K562 treated with DMSO at 1 percent for 4 hours (cell line): ENCODE data around the gene C1orf52. TPM values are rescaled to one million over a fixed set of nuclear protein-coding genes. Genes with fewer than 3 reads are reported as not detected.

Experiments used
- total RNA-seq: library from RNA; unstranded; fragments of 300-600 nt; gene quantifications from 2 replicates; pipeline ENCODE4 v1.2.3, GENCODE V29; 2022; ENCODE audit not compliant: insufficient read depth

Gene C1orf52
- 23.4 and 29.1 TPM in 2 replicates for total RNA-seq

DNA sequence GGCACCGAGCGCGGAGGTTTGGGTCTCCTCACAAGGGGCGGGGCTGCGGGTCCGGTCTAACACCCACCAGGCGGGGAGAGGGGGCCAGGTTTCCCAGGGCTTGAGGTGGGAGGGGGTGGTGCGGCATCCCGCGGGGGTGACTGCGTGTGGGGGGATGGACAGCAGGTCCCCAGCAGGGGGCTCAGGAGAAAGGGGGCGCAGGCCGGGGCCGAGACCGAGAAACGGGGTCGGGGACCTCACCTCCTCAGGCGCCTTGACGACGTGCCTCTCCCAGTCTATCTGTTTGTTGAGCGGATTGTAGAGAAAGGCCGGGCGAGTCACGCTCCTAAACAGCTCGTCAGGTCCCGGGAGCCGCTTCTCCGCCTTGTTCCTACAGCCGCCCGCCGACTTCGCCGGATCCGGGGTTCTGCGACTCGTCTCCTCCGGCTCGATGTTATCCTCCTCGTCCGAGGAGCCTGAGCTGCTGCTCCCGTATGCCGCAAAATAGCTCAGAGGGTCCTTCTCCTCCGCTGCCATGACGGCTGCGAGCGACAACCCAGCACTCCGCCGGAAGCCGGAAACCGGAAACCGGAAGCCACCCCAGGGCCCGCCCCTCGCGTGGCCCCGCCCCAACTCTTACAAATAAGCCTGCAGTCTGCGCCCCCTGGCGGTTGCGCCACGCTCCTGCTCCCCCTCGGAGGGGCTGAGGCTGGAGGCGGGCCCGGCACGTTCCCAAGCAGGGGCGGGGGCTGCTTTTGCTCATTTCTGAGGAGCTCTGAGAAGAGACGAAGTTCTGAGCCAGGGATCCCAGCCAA is at the start of gene C1orf52:
Gene C1orf52 (minus strand): TSS at position 545 of the 794 bp plus-strand sequence. CDS start 29 bp downstream, at position 516.

DNA sequence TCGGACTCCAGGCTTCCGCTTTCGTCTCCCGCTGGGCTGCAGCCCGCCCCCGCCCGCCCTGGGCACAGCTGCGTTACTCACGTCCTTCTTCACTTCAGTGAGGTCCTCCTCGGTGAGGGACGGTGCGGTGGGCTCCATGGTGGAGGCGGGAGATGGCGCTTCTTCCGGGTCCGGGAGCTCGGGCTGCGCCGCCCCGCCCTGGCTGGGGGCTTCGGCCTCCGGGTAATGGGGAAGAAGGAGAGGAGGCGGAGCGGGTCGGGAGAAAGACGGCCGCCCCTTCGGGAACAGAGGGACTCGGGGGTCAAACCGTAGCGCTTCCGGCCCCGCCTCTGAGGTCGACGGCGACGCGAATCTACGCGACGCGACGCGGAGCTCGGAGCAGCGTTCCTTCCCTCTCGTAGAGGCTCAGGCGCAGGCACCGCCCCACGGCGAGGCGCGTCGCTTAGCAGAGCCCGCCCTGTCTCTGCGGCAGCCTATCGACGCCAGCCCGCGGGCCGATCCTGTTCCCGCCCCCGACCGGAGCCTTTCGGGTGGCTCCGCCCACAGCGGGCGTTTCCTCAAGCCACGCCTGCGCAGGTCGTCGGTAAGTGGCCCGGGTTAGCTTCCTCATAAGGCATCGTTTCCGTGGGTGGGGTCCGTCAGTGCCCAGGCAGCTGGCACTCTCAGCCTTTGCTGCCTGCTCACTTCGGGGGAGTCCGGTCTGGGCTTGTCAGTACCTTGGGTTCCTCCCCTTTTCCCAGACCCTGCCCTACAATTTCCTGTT is 16.9 kb upstream of the C1orf52 start, which contains the start of gene BCL10:
Gene BCL10 (minus strand): TSS at position 418 of the 763 bp plus-strand sequence. CDS start 280 bp downstream, at position 138.

DNA sequence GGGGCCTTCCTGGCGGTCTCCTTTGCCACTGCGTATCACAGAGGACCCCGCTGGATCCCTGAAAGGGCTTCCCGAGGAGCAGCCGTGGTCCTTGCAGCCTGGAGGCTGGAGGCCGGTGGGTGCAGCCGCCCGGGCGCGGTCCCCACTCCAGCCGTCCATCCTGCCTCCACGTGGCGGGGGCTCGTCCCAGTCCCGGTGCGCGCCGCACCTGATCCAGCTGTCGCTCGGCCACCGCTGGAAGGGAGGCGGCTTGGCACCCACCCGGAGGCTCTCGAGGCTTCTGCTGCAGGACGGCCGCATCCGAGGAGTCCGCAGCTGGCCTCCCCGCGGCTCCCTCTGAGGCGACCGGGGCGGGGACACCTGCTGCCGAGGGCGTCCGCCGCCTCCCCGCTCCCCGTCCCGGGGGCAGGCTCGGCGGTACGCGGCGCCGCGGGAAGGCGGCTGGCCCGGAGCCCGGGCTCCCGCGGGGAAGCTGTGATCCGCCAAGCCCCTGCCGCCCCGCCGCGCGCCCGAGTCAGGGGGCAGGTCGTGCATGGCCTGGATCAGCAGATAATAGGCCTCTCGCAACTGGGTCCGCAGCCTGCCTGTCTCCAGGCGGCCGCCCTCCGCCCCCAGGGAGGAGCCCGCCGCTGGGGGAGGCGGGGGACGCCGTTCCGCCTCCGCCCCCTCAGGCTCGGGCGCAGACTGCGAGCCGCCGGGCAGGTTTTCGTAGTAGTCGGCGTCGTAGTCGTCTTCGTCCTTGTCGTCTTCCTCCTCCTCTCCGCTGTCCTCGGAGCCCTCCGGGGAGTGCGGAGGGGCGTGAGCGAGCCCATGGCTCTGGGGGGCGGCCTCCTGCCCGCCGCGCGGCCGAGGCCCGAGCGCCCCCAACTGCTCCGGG is 58.8 kb downstream of the C1orf52 start, which contains the start of gene SYDE2:
Gene SYDE2 (minus strand): TSS at position 554 of the 877 bp plus-strand sequence. CDS start 20 bp downstream, at position 534.

Other genes with a start within 250 kb of the C1orf52 start
- not detected in 2 replicates for gene MCOLN3, start 211.2 kb downstream of the C1orf52 start, total RNA-seq
- 1.8 and 2.0 TPM in 2 replicates for gene SYDE2, start 58.6 kb downstream of the C1orf52 start, total RNA-seq
- 8.8 and 9.0 TPM in 2 replicates for gene BCL10, start 17.0 kb upstream of the C1orf52 start, total RNA-seq
- not detected in 2 replicates for gene DDAH1, start 205.5 kb upstream of the C1orf52 start, total RNA-seq